HCT116 (cell line): Measurements from ENCODE around the gene USP54.

Experiments used
- CEBPB ChIP-seq: IDR thresholded peaks from 2 replicates; pipeline ENCODE4 v1.6.1; 2012; ENCODE audit warnings: low read depth
- CTCF ChIP-seq, 3 experiments: fragments of 200-600 bp in 1 of 3; sonication (generic) in 1 of 3; IDR thresholded peaks in 2 of 3; conservative IDR thresholded peaks in 1 of 3; 2 replicates each; pipeline ENCODE4 v1.5.1; 2012 to 2017; ENCODE audit warnings: low read depth in 2 of 3, low read length in 2 of 3, antibody characterized with exemption in 1 of 3, borderline replicate concordance in 1 of 3, control low read depth in 1 of 3, mild to moderate bottlenecking in 1 of 3, mixed read lengths in 1 of 3, mixed run types in 1 of 3, moderate library complexity in 1 of 3; ENCODE audit not compliant: insufficient read depth in 1 of 3
- ELF1 ChIP-seq: IDR thresholded peaks from 2 replicates; pipeline ENCODE4 v1.6.1; 2012; ENCODE audit warnings: low read depth, borderline replicate concordance
- FOSL1 ChIP-seq: IDR thresholded peaks from 2 replicates; pipeline ENCODE4 v1.6.1; 2012; ENCODE audit warnings: low read depth
- MAX ChIP-seq: IDR thresholded peaks from 2 replicates; pipeline ENCODE4 v1.6.1; 2012
- POLR2A ChIP-seq: IDR thresholded peaks from 2 replicates; pipeline ENCODE4 v1.7.0; 2011; ENCODE audit warnings: borderline replicate concordance; ENCODE audit not compliant: insufficient read depth, insufficient read length; ENCODE audit errors: extremely low read depth
- POLR2AphosphoS5 ChIP-seq: IDR thresholded peaks from 2 replicates; pipeline ENCODE4 v1.6.1; 2011; ENCODE audit warnings: mild to moderate bottlenecking, low read depth, low read length, moderate library complexity
- TCF7L2 ChIP-seq: IDR thresholded peaks from 2 replicates; pipeline ENCODE4 v1.7.0; 2011; ENCODE audit warnings: borderline replicate concordance, inconsistent platforms; ENCODE audit not compliant: insufficient read depth, insufficient read length; ENCODE audit errors: extremely low read depth
- ZNF274 ChIP-seq: fragments of 200-500 bp; sonication (Bioruptor generic); IDR thresholded peaks from 2 replicates; pipeline ENCODE4 v1.6.1; 2014; ENCODE audit warnings: mild to moderate bottlenecking, low read depth, low read length, inconsistent platforms

- TF ChIP-seq POLR2A (no peak), ZNF274 (no peak), CTCF (IDR thresholded peaks at IDR 0.05 in 2 of 3, conservative IDR thresholded peaks at IDR 0.05 in 1 of 3; ENCODE audit: borderline replicate concordance in 1 of 3, insufficient read depth in 1 of 3, low read depth in 2 of 3, low read length in 2 of 3) (no peak), POLR2AphosphoS5 (no peak), TCF7L2 (no peak), CEBPB (no peak), ELF1 (no peak), FOSL1 (no peak), MAX (no peak)
Observed at GRCh38 chr10:73509695-73510094, 81.4 kb downstream of the USP54 start.
